Lower lobe of right lung (tissue), 1 donor: ENCODE data around the gene ABT1. TPM values are rescaled to one million over a fixed set of nuclear protein-coding genes. Genes with fewer than 3 reads are reported as not detected.

ENCODE experiments used
- total RNA-seq: library from RNA; stranded (reverse); fragmentation: NEBNext Ultra II Directional; extraction: Animal tissue kit (Norgen Biotek cat#: 25700); gene quantifications from one replicate; pipeline ENCODE4 v1.2.1, GENCODE V29; 2021
- donor health status: DM: no; HTN: yes; CAD: no; lungs with severe emphysema.

Gene ABT1
- total RNA-seq, 1 donor from 2014 or later = 13.5 TPM

Other genes starting within 250 kb of the ABT1 start
- gene BTN3A2, start 231.8 kb upstream of the ABT1 start, total RNA-seq = 79.2 TPM
- 33.6 TPM for gene BTN2A2, start 213.8 kb upstream of the ABT1 start, total RNA-seq
- gene BTN3A1, start 194.7 kb upstream of the ABT1 start, total RNA-seq = 53.2 TPM
- 60.2 TPM for gene BTN3A3, start 156.4 kb upstream of the ABT1 start, total RNA-seq
- gene BTN2A1, start 139.0 kb upstream of the ABT1 start, total RNA-seq = 27.0 TPM
- not detected for gene BTN1A1, start 96.7 kb upstream of the ABT1 start, total RNA-seq
- 42.9 TPM for gene HMGN4, start 58.6 kb upstream of the ABT1 start, total RNA-seq
- gene ZNF322, start 62.8 kb downstream of the ABT1 start, total RNA-seq = 25.6 TPM